Keratinocyte (primary cell): ENCODE measurements around the gene FOXR1. TPM values are rescaled to one million over a fixed set of nuclear protein-coding genes. Genes with fewer than 3 reads are reported as not detected.

Source experiments
- DNase-seq: peaks from one replicate; pipeline ENCODE4 v3.0.0-alpha.2; 2011; ENCODE audit warnings: low read depth, missing footprints, low spot score
- FAIRE-seq: peaks from 2 replicates; lab custom pipeline; 2011; peaks lifted over from hg19 to GRCh38; lab: Jason Lieb, UNC
- H2AFZ ChIP-seq: 2 replicates; pipeline ENCODE4 v1.6.0; 2012; ENCODE audit warnings: low read length, control low read depth, inconsistent platforms; ENCODE audit not compliant: control insufficient read depth
- H3K27ac ChIP-seq: 2 replicates; pipeline ENCODE4 v1.5.1; 2011; ENCODE audit warnings: low read length; ENCODE audit not compliant: control insufficient read depth, insufficient read depth
- H3K27me3 ChIP-seq: 3 replicates; pipeline ENCODE4 v1.6.0; 2011; ENCODE audit warnings: low read length; ENCODE audit not compliant: control insufficient read depth, insufficient read depth; ENCODE audit errors: extremely low read depth
- H3K36me3 ChIP-seq, 2 experiments: 2 replicates in 1 of 2; 3 replicates in 1 of 2; pipeline ENCODE4 v1.5.1; 2011; ENCODE audit warnings: low read length in 2 of 2, mild to moderate bottlenecking in 1 of 2; ENCODE audit not compliant: control insufficient read depth in 2 of 2, insufficient read depth in 2 of 2; ENCODE audit errors: extremely low read depth in 1 of 2
- H3K4me1 ChIP-seq: 3 replicates; pipeline ENCODE4 v1.5.1; 2011; ENCODE audit warnings: low read length; ENCODE audit not compliant: control insufficient read depth, insufficient read depth; ENCODE audit errors: extremely low read depth
- H3K4me2 ChIP-seq: 3 replicates; pipeline ENCODE4 v1.6.0; 2011; ENCODE audit warnings: low read depth, low read length; ENCODE audit not compliant: control insufficient read depth, insufficient read depth; ENCODE audit errors: extremely low read depth
- H3K4me3 ChIP-seq, 3 experiments: fragments of 200-600 bp in 1 of 3; sonication (generic) in 1 of 3; 2 replicates in 2 of 3; 3 replicates in 1 of 3; pipeline ENCODE4 v1.5.1; 2011 to 2016; ENCODE audit warnings: low read length in 3 of 3, mild to moderate bottlenecking in 3 of 3, control low read depth in 2 of 3, inconsistent platforms in 1 of 3, low read depth in 1 of 3, mixed read lengths in 1 of 3, mixed run types in 1 of 3, moderate library complexity in 1 of 3; ENCODE audit not compliant: control insufficient read depth in 2 of 3, insufficient read depth in 2 of 3; ENCODE audit errors: extremely low read depth in 1 of 3
- H3K79me2 ChIP-seq: 2 replicates; pipeline ENCODE4 v1.6.0; 2012; ENCODE audit warnings: low read length; ENCODE audit not compliant: control insufficient read depth, insufficient read depth
- H3K9ac ChIP-seq: 3 replicates; pipeline ENCODE4 v1.6.0; 2011; ENCODE audit warnings: low read length; ENCODE audit not compliant: control insufficient read depth, insufficient read depth; ENCODE audit errors: extremely low read depth
- H3K9me1 ChIP-seq: 3 replicates; pipeline ENCODE4 v1.6.0; 2011; ENCODE audit warnings: low read length; ENCODE audit not compliant: control insufficient read depth, insufficient read depth; ENCODE audit errors: extremely low read depth
- H3K9me3 ChIP-seq: 2 replicates; pipeline ENCODE4 v1.5.1; 2012; ENCODE audit warnings: low read depth, low read length; ENCODE audit not compliant: control insufficient read depth
- H4K20me1 ChIP-seq: 3 replicates; pipeline ENCODE4 v1.6.0; 2011; ENCODE audit warnings: low read length; ENCODE audit not compliant: control insufficient read depth, insufficient read depth; ENCODE audit errors: extremely low read depth
- EZH2 ChIP-seq: IDR thresholded peaks from one replicate; pipeline ENCODE4 v1.6.1; 2012; ENCODE audit warnings: inconsistent platforms, mild to moderate bottlenecking, low read length, moderate library complexity
- dilution Hi-C: fragments of 300-500 bp; cut with MboI; formaldehyde crosslinking; loops from one replicate; pipeline ENCODE4 v1.7.0; 2020; ENCODE audit warnings: low sequenced_read_pairs; ENCODE audit not compliant: extremely low pct_ligation_motif_present
- polyA plus RNA-seq, 5 experiments: library from polyadenylated mRNA; depleted of rRNA in 3 of 5; stranded (reverse) in 3 of 5; stranded (forward) in 1 of 5; unstranded in 1 of 5; fragments of >200 nt; gene quantifications; 1 replicate in 1 of 5; 2 replicates in 3 of 5; 3 replicates in 1 of 5; pipeline versions ENCODE4 v1.2.1 to v1.2.3, GENCODE V29; 2011 to 2012; ENCODE audit warnings: missing spikeins in 2 of 5, low read depth in 1 of 5, low replicate concordance in 1 of 5
- TF ChIP-seq, protein P1 (sequence below), 3 experiments: IDR thresholded peaks in 1 of 3; conservative IDR thresholded peaks in 1 of 3; optimal IDR thresholded peaks in 1 of 3; 2 replicates in 2 of 3; 3 replicates in 1 of 3; pipeline versions ENCODE3 to v1.5.1; 2011; ENCODE audit warnings: low read length in 3 of 3, mild to moderate bottlenecking in 3 of 3, moderate library complexity in 2 of 3, control low read depth in 1 of 3, inconsistent platforms in 1 of 3; ENCODE audit not compliant: insufficient read depth in 2 of 3; ENCODE audit errors: extremely low read depth in 1 of 3

The FOXR1 gene
- polyA plus RNA-seq, 1 donor (not counting 4 experiments of a cell fraction or from before 2014, with no cell fraction given): not detected

GRCh38 chr11:119028346-119029068 lies 56.9 kb downstream of the FOXR1 start:
- no peak overlapping the region for H3K4me3 ChIP-seq
- FAIRE-seq: no peak

GRCh38 chr11:119029069-119029339 lies 57.4 kb downstream of the FOXR1 start:
- Histone ChIP-seq H3K9ac (peak overlapping the region; percentile 86), H3K27ac (no peak overlapping the region), H2AFZ (peak overlapping the region; percentile 66), H3K27me3 (no peaks in the 10 kb centered on the region), H3K9me3 (no peaks in the 10 kb centered on the region), H3K36me3 (peaks cover 20 to 30% of the 10 kb centered on the region in 2 experiments), H3K79me2 (peaks cover 9% of the 10 kb centered on the region), H3K4me2 (peak overlapping the region; percentile 95), H3K4me1 (peaks cover 14% of the 10 kb centered on the region), H4K20me1 (no peaks in the 10 kb centered on the region), H3K9me1 (no peaks in the 10 kb centered on the region), H3K4me3 (peak overlapping the region in 2 of 3 experiments; percentile 84 to 86)
- TF ChIP-seq, protein P1, sequence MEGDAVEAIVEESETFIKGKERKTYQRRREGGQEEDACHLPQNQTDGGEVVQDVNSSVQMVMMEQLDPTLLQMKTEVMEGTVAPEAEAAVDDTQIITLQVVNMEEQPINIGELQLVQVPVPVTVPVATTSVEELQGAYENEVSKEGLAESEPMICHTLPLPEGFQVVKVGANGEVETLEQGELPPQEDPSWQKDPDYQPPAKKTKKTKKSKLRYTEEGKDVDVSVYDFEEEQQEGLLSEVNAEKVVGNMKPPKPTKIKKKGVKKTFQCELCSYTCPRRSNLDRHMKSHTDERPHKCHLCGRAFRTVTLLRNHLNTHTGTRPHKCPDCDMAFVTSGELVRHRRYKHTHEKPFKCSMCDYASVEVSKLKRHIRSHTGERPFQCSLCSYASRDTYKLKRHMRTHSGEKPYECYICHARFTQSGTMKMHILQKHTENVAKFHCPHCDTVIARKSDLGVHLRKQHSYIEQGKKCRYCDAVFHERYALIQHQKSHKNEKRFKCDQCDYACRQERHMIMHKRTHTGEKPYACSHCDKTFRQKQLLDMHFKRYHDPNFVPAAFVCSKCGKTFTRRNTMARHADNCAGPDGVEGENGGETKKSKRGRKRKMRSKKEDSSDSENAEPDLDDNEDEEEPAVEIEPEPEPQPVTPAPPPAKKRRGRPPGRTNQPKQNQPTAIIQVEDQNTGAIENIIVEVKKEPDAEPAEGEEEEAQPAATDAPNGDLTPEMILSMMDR (optimal IDR thresholded peaks at IDR 0.05 in 1 of 3, IDR thresholded peaks at IDR 0.05 in 1 of 3, conservative IDR thresholded peaks at IDR 0.05 in 1 of 3; ENCODE audit: extremely low read depth in 1 of 3, insufficient read depth in 2 of 3, low read length in 3 of 3): no peak
- TF ChIP-seq EZH2: no peak
- dilution Hi-C loops: no loop called here
- no peak for FAIRE-seq
- no peak for DNase-seq

More at GRCh38 chr11:119028346-119029068, 56.9 kb downstream of the FOXR1 start:
- no peak for DNase-seq
- H3K27me3 ChIP-seq: no peaks in the 10 kb centered on the region
- H3K27ac ChIP-seq: no peak overlapping the region
- peak overlapping the region; percentile 95 for H3K4me2 ChIP-seq
- no peaks in the 10 kb centered on the region for H3K9me1 ChIP-seq
- H2AFZ ChIP-seq: no peak overlapping the region
- no peaks in the 10 kb centered on the region for H4K20me1 ChIP-seq
- no peaks in the 10 kb centered on the region for H3K9me3 ChIP-seq
- no peak overlapping the region for H3K9ac ChIP-seq
- peaks cover 9% of the 10 kb centered on the region for H3K79me2 ChIP-seq
- H3K36me3 ChIP-seq: peaks cover 22 to 35% of the 10 kb centered on the region in 2 experiments
- dilution Hi-C loops: no loop called here
- peaks cover 14% of the 10 kb centered on the region for H3K4me1 ChIP-seq
- TF ChIP-seq EZH2: no peak
- TF ChIP-seq, protein P1 (optimal IDR thresholded peaks at IDR 0.05 in 1 of 3, IDR thresholded peaks at IDR 0.05 in 1 of 3, conservative IDR thresholded peaks at IDR 0.05 in 1 of 3; ENCODE audit: extremely low read depth in 1 of 3, insufficient read depth in 2 of 3, low read length in 3 of 3): no peak
